ENCODE data around the gene MEA1.
"Not testable (repeated sequence)": the region's sequence is repeated elsewhere in the genome, so short reads cannot be mapped to it uniquely, and the experiment has no call there.

GRCh38 chr6:43041475-43041874 is 27.7 kb upstream of the MEA1 start:
- TF ChIP-seq EP300, CTCF, POLR2AphosphoS5, POLR2A (IDR thresholded peaks at IDR 0.05): not testable (repeated sequence)
